H1 (cell line): Measurements from ENCODE around the gene HYDIN. TPM values are rescaled to one million over a fixed set of nuclear protein-coding genes. Genes with fewer than 3 reads are reported as not detected.

Experiments
- CTCF ChIA-PET: fragments of 300-600 bp; sonication (Branson Sonifier 250); formaldehyde crosslinking; loops from one replicate; lab custom pipeline; 2021; ENCODE audit not compliant: partially characterized antibody; lab: Charles Lee
- POLR2A ChIA-PET: fragments of 300-600 bp; sonication (Branson Sonifier 250); formaldehyde crosslinking; loops from one replicate; lab custom pipeline; 2021; ENCODE audit warnings: inconsistent platforms; ENCODE audit not compliant: partially characterized antibody; lab: Charles Lee
- DNase-seq, 2 experiments: peaks; one replicate each; pipeline versions ENCODE4 v3.0.0 to v3.0.0-alpha.2; 2010 to 2022; ENCODE audit warnings: low spot score in 2 of 2, low read depth in 1 of 2, mixed read lengths in 1 of 2
- FAIRE-seq: peaks from 2 replicates; lab custom pipeline; 2011; peaks lifted over from hg19 to GRCh38; lab: Jason Lieb, UNC
- H2AFZ ChIP-seq: 2 replicates; pipeline ENCODE4 v1.8.1; 2012; ENCODE audit warnings: low read length, inconsistent platforms
- H2AK5ac ChIP-seq: 2 replicates; pipeline ENCODE4 v1.6.1; 2013; ENCODE audit warnings: low read depth, low read length
- H2BK120ac ChIP-seq: replicated peaks from 2 replicates; pipeline ENCODE3; 2013; ENCODE audit warnings: low read depth, low read length, inconsistent platforms
- H2BK12ac ChIP-seq: 2 replicates; pipeline ENCODE4 v1.6.1; 2013; ENCODE audit warnings: low read depth, low read length
- H2BK15ac ChIP-seq: 2 replicates; pipeline ENCODE4 v1.6.1; 2013; ENCODE audit warnings: low read length
- H2BK20ac ChIP-seq: 2 replicates; pipeline ENCODE4 v1.6.1; 2013; ENCODE audit warnings: low read length
- H2BK5ac ChIP-seq: 2 replicates; pipeline ENCODE4 v1.6.1; 2013; ENCODE audit warnings: low read depth, low read length
- H3K14ac ChIP-seq: 2 replicates; pipeline ENCODE4 v1.6.1; 2013; ENCODE audit warnings: inconsistent platforms; ENCODE audit not compliant: insufficient read length
- H3K18ac ChIP-seq: 2 replicates; pipeline ENCODE4 v1.6.1; 2013; ENCODE audit warnings: low read length; ENCODE audit errors: extremely low read depth
- H3K23ac ChIP-seq: 2 replicates; pipeline ENCODE4 v1.6.1; 2013; ENCODE audit warnings: inconsistent platforms; ENCODE audit not compliant: insufficient read length
- H3K23me2 ChIP-seq: 2 replicates; pipeline ENCODE4 v1.6.1; 2013; ENCODE audit warnings: low read depth, low read length
- H3K27ac ChIP-seq: 2 replicates; pipeline ENCODE4 v1.6.1; 2011; ENCODE audit warnings: low read depth, low read length, inconsistent platforms
- H3K27me3 ChIP-seq, 4 experiments: replicated peaks in 1 of 4; 1 replicate in 1 of 4; 2 replicates in 3 of 4; pipeline versions ENCODE4 v1.6.1 to v1.8.1; 2011 to 2013; ENCODE audit warnings: low read length in 3 of 4, mild to moderate bottlenecking in 3 of 4, inconsistent platforms in 2 of 4, mixed read lengths in 2 of 4, moderate library complexity in 1 of 4; ENCODE audit not compliant: control insufficient read depth in 3 of 4, insufficient read depth in 3 of 4; ENCODE audit errors: extremely low read depth in 1 of 4
- H3K36me3 ChIP-seq, 4 experiments: 2 replicates each; pipeline versions ENCODE4 v1.6.1 to v1.8.1; 2011 to 2013; ENCODE audit warnings: mild to moderate bottlenecking in 4 of 4, low read length in 3 of 4, moderate library complexity in 2 of 4, control low read depth in 1 of 4, inconsistent platforms in 1 of 4; ENCODE audit not compliant: insufficient read depth in 4 of 4, control insufficient read depth in 2 of 4
- H3K4ac ChIP-seq: replicated peaks from 2 replicates; pipeline ENCODE3; 2013; ENCODE audit warnings: low read length, low read depth, mixed read lengths, inconsistent platforms; ENCODE audit not compliant: insufficient read length
- H3K4me1 ChIP-seq, 4 experiments: replicated peaks in 1 of 4; 1 replicate in 1 of 4; 2 replicates in 3 of 4; pipeline versions ENCODE4 v1.6.1 to v1.8.1; 2011 to 2013; ENCODE audit warnings: low read length in 3 of 4, inconsistent platforms in 2 of 4, mixed read lengths in 1 of 4; ENCODE audit not compliant: insufficient read depth in 4 of 4, control insufficient read depth in 3 of 4
- H3K4me2 ChIP-seq, 2 experiments: 2 replicates each; pipeline versions ENCODE4 v1.6.1 to v1.8.1; 2011 to 2013; ENCODE audit warnings: low read depth in 2 of 2, low read length in 2 of 2, control low read depth in 1 of 2, inconsistent platforms in 1 of 2, mild to moderate bottlenecking in 1 of 2; ENCODE audit not compliant: insufficient read depth in 1 of 2
- H3K4me3 ChIP-seq, 4 experiments: fragments of 200-600, 300-600 bp in 1 of 4; sonication (generic), shearing (Covaris generic), sonication (Bioruptor Twin) in 1 of 4; 2 replicates each; pipeline versions ENCODE4 v1.5.1 to v1.8.1; 2011 to 2016; ENCODE audit warnings: low read length in 4 of 4, low read depth in 3 of 4, control low read depth in 2 of 4, inconsistent platforms in 2 of 4, mild to moderate bottlenecking in 2 of 4, mixed read lengths in 1 of 4, moderate library complexity in 1 of 4; ENCODE audit not compliant: insufficient read depth in 2 of 4; ENCODE audit errors: extremely low read depth in 1 of 4
- H3K56ac ChIP-seq: replicated peaks from 2 replicates; pipeline ENCODE3; 2013; ENCODE audit warnings: low read depth, mild to moderate bottlenecking, mixed read lengths, low read length, inconsistent platforms; ENCODE audit not compliant: insufficient read length
- H3K79me1 ChIP-seq: 2 replicates; pipeline ENCODE4 v1.6.1; 2013; ENCODE audit warnings: low read depth, low read length, control low read depth
- H3K79me2 ChIP-seq, 2 experiments: 2 replicates each; pipeline versions ENCODE4 v1.6.1 to v1.8.1; 2012 to 2013; ENCODE audit warnings: low read length in 2 of 2, mild to moderate bottlenecking in 2 of 2, inconsistent platforms in 1 of 2; ENCODE audit not compliant: insufficient read depth in 2 of 2, control insufficient read depth in 1 of 2
- H3K9ac ChIP-seq, 4 experiments: replicated peaks in 1 of 4; 1 replicate in 1 of 4; 2 replicates in 3 of 4; pipeline versions ENCODE4 v1.6.1 to v1.8.1; 2011 to 2013; ENCODE audit warnings: low read depth in 3 of 4, low read length in 3 of 4, control low read depth in 2 of 4, mild to moderate bottlenecking in 2 of 4, moderate library complexity in 2 of 4, inconsistent platforms in 1 of 4; ENCODE audit errors: extremely low read depth in 1 of 4
- H3K9me3 ChIP-seq, 2 experiments: 2 replicates each; pipeline versions ENCODE4 v1.6.1 to v1.8.1; 2012 to 2013; ENCODE audit warnings: mild to moderate bottlenecking in 2 of 2, moderate library complexity in 2 of 2, control low read depth in 1 of 2, inconsistent platforms in 1 of 2, low read depth in 1 of 2, low read length in 1 of 2, mixed read lengths in 1 of 2; ENCODE audit not compliant: insufficient read depth in 2 of 2
- H4K20me1 ChIP-seq, 2 experiments: replicated peaks in 1 of 2; 2 replicates each; pipeline versions ENCODE3 to v1.8.1; 2011 to 2013; ENCODE audit warnings: inconsistent platforms in 2 of 2, low read length in 2 of 2, mild to moderate bottlenecking in 1 of 2; ENCODE audit not compliant: insufficient read depth in 2 of 2, control insufficient read depth in 1 of 2
- H4K5ac ChIP-seq: 2 replicates; pipeline ENCODE4 v1.6.1; 2013; ENCODE audit warnings: low read length, low read depth, mixed read lengths, inconsistent platforms; ENCODE audit not compliant: insufficient read length
- H4K8ac ChIP-seq: 2 replicates; pipeline ENCODE4 v1.8.0; 2013; ENCODE audit warnings: mild to moderate bottlenecking, moderate library complexity, low read length, inconsistent platforms; ENCODE audit not compliant: insufficient read depth; ENCODE audit errors: extremely low read depth
- H4K91ac ChIP-seq: replicated peaks from 2 replicates; pipeline ENCODE3; 2013; ENCODE audit warnings: low read length, mixed read lengths, inconsistent platforms; ENCODE audit not compliant: insufficient read length
- CBX8 ChIP-seq: fragments of 300-800, 300-1000 bp; sonication (generic); IDR thresholded peaks from 2 replicates; pipeline ENCODE4 v1.7.1; 2016; ENCODE audit warnings: low read depth, low read length, borderline replicate concordance
- HDAC2 ChIP-seq, 2 experiments: fragments of 300-600 bp in 1 of 2; sonication (generic) in 1 of 2; IDR thresholded peaks; 2 replicates each; pipeline ENCODE4 v1.6.1; 2011 to 2012; ENCODE audit warnings: low read depth in 2 of 2, low read length in 2 of 2, mild to moderate bottlenecking in 2 of 2, moderate library complexity in 2 of 2, borderline replicate concordance in 1 of 2, inconsistent platforms in 1 of 2
- KDM4A ChIP-seq: IDR thresholded peaks from one replicate; pipeline ENCODE4 v1.7.1; 2012; ENCODE audit warnings: low read depth, mild to moderate bottlenecking, moderate library complexity, low read length, inconsistent platforms; ENCODE audit not compliant: severe bottlenecking
- RXRA ChIP-seq: IDR thresholded peaks from 2 replicates; pipeline ENCODE4 v1.6.1; 2011; ENCODE audit warnings: low read depth, mild to moderate bottlenecking, low read length, moderate library complexity; ENCODE audit not compliant: insufficient read depth
- SRF ChIP-seq: IDR thresholded peaks from 2 replicates; pipeline ENCODE4 v1.6.1; 2011; ENCODE audit warnings: mild to moderate bottlenecking, low read depth, low read length, moderate library complexity
- YY1 ChIP-seq: IDR thresholded peaks from 2 replicates; pipeline ENCODE4 v1.6.1; 2011; ENCODE audit warnings: low read depth, mild to moderate bottlenecking, low read length
- WGBS, 2 experiments: shearing (Covaris generic) in 1 of 2; methylation state at CpG; one replicate each; pipeline versions ENCODE4 v1.1.6 to v1.1.7; 2013 to 2015; ENCODE audit warnings: low lambda C conversion rate in 2 of 2, mixed read lengths in 2 of 2, inconsistent platforms in 1 of 2, low coverage in 1 of 2, missing lambda C conversion rate in 1 of 2; ENCODE audit not compliant: insufficient replicate concordance in 2 of 2, insufficient coverage in 1 of 2, insufficient read length in 1 of 2; ENCODE audit errors: extremely low coverage in 1 of 2, missing lambda C conversion rate in 1 of 2; 5-methylcytosine and 5-hydroxymethylcytosine counted together
- polyA plus RNA-seq, 7 experiments: library from polyadenylated mRNA; depleted of rRNA in 3 of 7; stranded (reverse) in 5 of 7; unstranded in 2 of 7; fragments of >200 nt in 5 of 7; fragments of 200-250 nt in 2 of 7; gene quantifications; 1 replicate in 5 of 7; 2 replicates in 1 of 7; 4 replicates in 1 of 7; pipeline versions ENCODE4 v1.2.1 to v1.2.3, GENCODE V29; 2011 to 2013; ENCODE audit warnings: missing spikeins in 2 of 7, mixed read lengths in 2 of 7
- total RNA-seq: library from RNA; stranded (reverse); fragmentation: NEBNext Ultra II Directional; extraction: Animal tissue kit (Norgen Biotek cat#: 25700); gene quantifications from 2 replicates; pipeline ENCODE4 v1.2.1, GENCODE V29; 2021

HYDIN gene
- total and polyA plus RNA-seq, 2 of the 8 experiments (the other 6 are each of a cell fraction or from before 2014, with no cell fraction given) = 1.1 to 1.8 TPM

DNA sequence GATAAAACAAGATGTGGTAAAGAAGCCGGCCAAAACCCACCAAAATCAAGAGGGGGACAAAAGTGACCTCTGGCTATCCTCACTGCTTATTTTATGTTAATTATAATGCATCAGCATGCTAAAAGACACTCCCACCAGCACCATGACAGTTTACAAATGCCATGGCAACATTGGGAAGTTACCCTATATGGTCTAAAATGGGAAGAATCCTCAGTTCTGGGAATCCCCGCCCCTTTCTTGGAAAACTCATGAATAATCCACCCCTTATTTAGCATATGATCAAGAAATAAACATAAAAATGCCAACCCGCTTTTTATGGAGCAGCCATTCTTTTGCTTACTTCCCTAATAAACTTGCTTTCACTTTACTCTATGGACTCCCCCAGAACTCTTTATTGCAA lies 33.1 kb upstream of the HYDIN start:
- Histone ChIP-seq H2AK5ac (no peak overlapping the region), H3K18ac (no peak overlapping the region), H3K27ac (no peak overlapping the region), H4K8ac (no peak overlapping the region), H3K36me3 (no peaks in the 10 kb centered on the region), H4K20me1 (no peaks in the 10 kb centered on the region), H3K9ac (no peak overlapping the region), H4K91ac (no peak overlapping the region), H2BK12ac (no peak overlapping the region), H3K4ac (no peak overlapping the region), H2AFZ (no peak overlapping the region), H3K23ac (no peak overlapping the region), H3K79me1 (no peaks in the 10 kb centered on the region), H3K23me2 (no peaks in the 10 kb centered on the region), H3K4me3 (no peak overlapping the region), H3K79me2 (no peaks in the 10 kb centered on the region), H3K14ac (no peak overlapping the region), H2BK120ac (no peak overlapping the region), H2BK5ac (no peak overlapping the region), H4K5ac (no peak overlapping the region)
- WGBS, 2 experiments = 84% methylated on average over 3 of the region's 3 CpGs; no CpG with 5 or more reads in 1 of the 2 experiments
- CTCF ChIA-PET = interaction anchor here (1.3 kb wide), 1 partner anchor 14 kb away, joined by 4 read pairs; no protein-coding TSS in a partner anchor
- FAIRE-seq = no peak
- TF ChIP-seq SRF (peak; percentile 51; the same call in 1 of the 2 replicates), CBX8 (no peak), RXRA (no peak), KDM4A (no peak), HDAC2 (IDR thresholded peaks at IDR 0.05; ENCODE audit: borderline replicate concordance in 1 of 2, low read depth in 2 of 2, low read length in 2 of 2) (no peak), YY1 (no peak)
- TF ChIP-seq, all 59 proteins: peak for 1
- Histone ChIP-seq H3K27me3 (no peaks in the 10 kb centered on the region; a peak in 1 of 7 replicates), H3K4me2 (no peak overlapping the region), H3K56ac (no peak overlapping the region), H3K9me3 (0 out of 4 replicates have a peak, but pooled peaks cover 0 to 2% of the 10 kb centered on the region in 2 experiments), H2BK15ac (no peak overlapping the region), H2BK20ac (no peak overlapping the region), H3K4me1 (no peaks in the 10 kb centered on the region)
- DNase-seq = no peak
- POLR2A ChIA-PET = no interaction called here
